ENCODE results near the gene GPR62.

The GPR62 gene

DNA sequence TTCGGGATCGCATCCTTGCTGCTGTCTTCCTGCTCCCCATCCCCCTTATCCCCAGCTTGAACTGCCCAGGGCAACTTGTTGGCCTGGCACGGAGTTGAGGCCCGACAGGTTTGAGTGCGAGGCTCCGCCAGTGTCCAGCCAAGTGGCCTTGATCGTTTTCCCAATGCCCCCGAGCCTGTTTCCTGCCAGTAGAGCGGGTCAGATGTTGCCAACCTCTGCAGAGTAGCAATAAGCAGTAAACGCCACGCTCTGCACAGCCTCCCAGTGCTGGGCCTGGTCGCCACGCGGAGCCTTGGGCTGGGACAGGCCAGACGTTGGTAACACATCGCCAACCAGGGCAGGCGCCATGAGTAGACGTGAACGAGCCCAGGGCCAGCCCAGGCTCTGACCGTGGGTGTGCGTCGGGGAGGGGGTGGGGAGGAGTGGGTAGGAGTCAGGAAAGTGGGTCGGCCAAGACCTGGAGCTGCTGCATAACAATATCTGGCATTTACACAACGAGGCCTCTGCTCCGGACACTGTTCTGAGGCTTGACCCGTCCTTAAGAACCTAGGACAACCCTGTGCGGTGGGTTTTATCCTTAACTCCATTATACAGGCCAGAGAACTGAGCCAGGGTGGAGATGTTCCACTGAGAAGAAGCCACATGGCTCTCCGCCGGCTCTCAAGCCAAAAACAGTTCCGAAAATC lies 19.2 kb downstream of the GPR62 start:
- no peak for DNase-seq (ENCODE audit: low read depth)
- peak overlapping the region; percentile 53 for H3K4me3 ChIP-seq (ENCODE audit: control insufficient read depth, low read depth, low read length)
- TF ChIP-seq, protein P1, sequence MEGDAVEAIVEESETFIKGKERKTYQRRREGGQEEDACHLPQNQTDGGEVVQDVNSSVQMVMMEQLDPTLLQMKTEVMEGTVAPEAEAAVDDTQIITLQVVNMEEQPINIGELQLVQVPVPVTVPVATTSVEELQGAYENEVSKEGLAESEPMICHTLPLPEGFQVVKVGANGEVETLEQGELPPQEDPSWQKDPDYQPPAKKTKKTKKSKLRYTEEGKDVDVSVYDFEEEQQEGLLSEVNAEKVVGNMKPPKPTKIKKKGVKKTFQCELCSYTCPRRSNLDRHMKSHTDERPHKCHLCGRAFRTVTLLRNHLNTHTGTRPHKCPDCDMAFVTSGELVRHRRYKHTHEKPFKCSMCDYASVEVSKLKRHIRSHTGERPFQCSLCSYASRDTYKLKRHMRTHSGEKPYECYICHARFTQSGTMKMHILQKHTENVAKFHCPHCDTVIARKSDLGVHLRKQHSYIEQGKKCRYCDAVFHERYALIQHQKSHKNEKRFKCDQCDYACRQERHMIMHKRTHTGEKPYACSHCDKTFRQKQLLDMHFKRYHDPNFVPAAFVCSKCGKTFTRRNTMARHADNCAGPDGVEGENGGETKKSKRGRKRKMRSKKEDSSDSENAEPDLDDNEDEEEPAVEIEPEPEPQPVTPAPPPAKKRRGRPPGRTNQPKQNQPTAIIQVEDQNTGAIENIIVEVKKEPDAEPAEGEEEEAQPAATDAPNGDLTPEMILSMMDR (IDR thresholded peaks at IDR 0.05; ENCODE audit: control insufficient read depth, insufficient read depth, low read depth, low read length, missing control alignments): no peak

DNA sequence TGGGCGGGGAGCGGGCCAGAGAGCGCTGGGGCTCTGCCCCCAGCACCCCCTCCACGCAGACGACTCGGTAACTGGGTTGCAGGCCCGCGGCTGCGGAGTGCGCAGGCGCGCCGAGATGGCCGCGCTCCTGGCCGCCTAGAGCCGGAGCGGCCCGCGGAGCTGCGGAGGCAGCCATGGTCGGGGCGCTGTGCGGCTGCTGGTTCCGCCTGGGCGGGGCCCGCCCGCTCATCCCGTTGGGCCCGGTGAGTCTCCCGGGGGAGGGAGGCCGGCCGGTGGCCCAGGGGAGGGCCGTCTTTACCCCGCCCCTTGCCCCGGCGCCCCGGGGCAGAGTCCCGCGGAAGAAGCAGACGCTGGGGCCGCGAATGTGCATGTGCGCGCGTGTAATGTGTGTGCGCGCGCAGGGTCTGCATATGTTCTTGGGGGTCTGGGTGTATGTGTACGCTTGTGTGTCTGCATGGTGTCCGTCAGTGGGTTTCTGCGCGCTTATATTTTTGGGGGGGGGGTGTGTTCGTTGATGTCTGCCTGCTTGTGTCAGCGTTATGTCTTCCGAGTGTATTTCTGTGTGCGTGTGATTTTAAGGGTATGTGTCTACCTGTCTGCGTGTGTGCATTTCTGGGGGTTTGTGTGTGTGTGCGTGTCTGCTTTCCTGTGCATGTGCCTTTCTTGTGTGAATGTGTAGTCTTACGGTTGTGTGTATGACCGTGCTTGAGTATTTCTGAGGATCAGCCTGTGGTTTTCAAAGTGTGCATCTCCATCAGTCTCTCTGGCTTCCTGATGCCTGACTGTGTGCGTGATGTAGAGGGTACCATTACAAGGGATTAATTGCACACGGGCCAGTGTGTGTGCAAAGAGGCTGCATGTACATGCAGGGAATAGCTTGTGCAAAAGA lies 20.0 kb downstream of the GPR62 start, which contains the start of gene ABHD14A:
Gene ABHD14A, plus strand, starts transcription at position 102 of the 889 bp plus-strand sequence. Its CDS starts 72 bp downstream, at position 174.
- TF ChIP-seq, protein P1 (IDR thresholded peaks at IDR 0.05; ENCODE audit: control insufficient read depth, insufficient read depth, low read depth, low read length, missing control alignments): no peak
- H3K4me3 ChIP-seq (ENCODE audit: control insufficient read depth, low read depth, low read length): peak within 1 kb of the TSS; percentile 93

DNA sequence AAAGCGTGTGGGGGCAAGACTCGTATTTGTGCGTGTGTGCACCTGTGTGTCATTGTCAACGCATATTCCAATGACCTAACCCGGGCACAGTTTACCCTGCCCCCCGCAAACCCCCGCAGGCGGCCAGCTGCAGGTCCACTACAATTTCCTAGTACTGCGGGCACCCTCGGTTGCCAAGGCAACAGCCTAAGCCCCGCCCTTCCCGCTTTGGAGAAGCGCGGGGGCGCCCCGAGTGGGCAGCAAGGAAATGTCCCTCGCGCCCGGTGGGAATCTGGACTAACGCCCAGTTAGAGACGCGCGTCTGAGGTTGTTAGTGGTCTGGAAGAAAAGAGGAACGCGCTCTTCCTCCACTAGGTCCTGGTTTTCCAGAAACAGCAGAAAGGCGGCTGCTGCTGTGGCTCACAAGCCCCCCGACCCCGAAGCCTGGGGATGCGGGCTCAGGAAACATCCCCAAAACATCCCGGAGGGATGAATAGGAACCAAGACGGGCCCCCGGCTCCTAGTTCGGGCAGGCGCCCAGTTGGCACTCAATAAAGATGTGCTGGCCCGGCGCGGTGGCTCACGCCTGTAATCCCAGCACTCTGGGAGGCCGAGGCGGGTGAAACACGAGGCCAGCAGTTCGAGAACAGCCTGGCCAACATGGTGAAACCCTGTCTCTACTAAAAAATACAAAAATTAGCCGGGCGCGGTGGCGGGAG lies 20.8 kb downstream of the GPR62 start:
- TF ChIP-seq, protein P1 (IDR thresholded peaks at IDR 0.05; ENCODE audit: control insufficient read depth, insufficient read depth, low read depth, low read length, missing control alignments): no peak
- DNase-seq (ENCODE audit: low read depth): peak; percentile 7
- peak overlapping the region; percentile 0; the same call in 1 of the 2 replicates for H3K4me3 ChIP-seq (ENCODE audit: control insufficient read depth, low read depth, low read length)

More for the DNA sequence above, 20.0 kb downstream of the GPR62 start, which contains the start of gene ABHD14A:
- DNase-seq (ENCODE audit: low read depth): no peak

DNA sequence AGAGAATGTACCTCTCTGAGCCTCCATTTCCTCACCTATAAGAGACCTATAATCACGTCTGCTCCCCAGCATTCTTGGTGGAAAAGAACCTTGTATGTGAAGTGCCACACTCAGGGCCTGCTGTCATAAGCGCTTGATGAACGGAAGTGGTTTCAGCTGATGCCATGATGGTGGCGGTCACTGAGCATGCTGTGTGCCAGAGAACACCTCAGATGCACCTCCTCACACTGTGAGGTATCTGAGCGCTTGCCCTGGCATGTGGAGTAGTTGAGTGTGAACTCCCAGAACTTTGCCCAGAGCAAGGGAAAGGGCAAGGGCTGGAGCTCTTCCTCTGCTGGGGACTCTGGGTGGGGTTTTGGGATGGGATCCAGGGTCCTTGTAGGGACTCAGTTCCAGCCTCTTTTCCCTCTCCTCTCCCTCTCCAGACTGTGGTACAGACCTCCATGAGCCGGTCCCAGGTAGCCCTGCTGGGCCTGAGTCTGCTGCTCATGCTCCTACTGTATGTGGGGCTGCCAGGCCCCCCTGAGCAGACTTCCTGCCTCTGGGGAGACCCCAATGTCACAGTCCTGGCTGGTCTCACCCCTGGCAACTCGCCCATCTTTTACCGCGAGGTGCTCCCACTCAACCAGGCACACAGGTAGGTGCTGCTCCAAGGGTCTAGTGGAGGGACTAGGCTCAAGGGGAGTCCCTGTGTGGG lies 22.4 kb downstream of the GPR62 start:
- no peak for DNase-seq (ENCODE audit: low read depth)
- no peak overlapping the region for H3K4me3 ChIP-seq (ENCODE audit: control insufficient read depth, low read depth, low read length)
- TF ChIP-seq, protein P1 (IDR thresholded peaks at IDR 0.05; ENCODE audit: control insufficient read depth, insufficient read depth, low read depth, low read length, missing control alignments): no peak

DNA sequence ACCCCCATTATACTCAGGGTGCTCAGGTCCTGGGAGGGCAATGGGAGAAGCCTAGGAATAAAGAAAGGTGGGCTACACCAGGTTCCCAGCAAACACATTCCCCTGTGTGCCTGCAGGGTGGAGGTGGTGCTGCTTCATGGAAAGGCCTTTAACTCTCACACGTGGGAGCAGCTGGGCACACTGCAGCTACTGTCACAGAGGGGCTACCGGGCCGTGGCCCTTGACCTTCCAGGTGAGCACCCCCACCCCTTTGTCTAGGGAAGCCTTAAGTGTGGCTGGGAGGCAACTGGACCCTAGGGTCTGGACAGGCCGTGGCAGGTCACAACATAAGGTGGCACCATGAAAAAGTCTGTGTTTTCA lies 22.9 kb downstream of the GPR62 start:
- H3K4me3 ChIP-seq (ENCODE audit: control insufficient read depth, low read depth, low read length): no peak overlapping the region
- TF ChIP-seq, protein P1 (IDR thresholded peaks at IDR 0.05; ENCODE audit: control insufficient read depth, insufficient read depth, low read depth, low read length, missing control alignments): no peak
- DNase-seq (ENCODE audit: low read depth): no peak

DNA sequence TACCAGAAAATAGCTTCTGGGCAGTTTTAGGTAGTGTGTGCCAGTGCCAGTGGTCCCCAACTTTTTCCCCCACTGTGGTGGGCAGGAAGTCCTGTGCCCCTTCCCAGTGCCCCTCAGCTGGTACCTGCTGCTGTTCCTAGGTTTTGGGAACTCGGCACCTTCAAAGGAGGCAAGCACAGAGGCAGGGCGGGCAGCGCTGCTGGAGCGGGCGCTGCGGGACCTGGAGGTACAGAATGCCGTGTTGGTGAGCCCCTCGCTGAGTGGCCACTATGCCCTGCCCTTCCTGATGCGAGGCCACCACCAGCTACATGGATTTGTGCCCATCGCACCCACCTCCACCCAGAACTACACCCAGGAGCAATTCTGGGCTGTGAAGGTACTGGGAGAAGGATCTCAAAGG lies 25.1 kb downstream of the GPR62 start:
- DNase-seq (ENCODE audit: low read depth): no peak
- H3K4me3 ChIP-seq (ENCODE audit: control insufficient read depth, low read depth, low read length): no peak overlapping the region
- TF ChIP-seq, protein P1 (IDR thresholded peaks at IDR 0.05; ENCODE audit: control insufficient read depth, insufficient read depth, low read depth, low read length, missing control alignments): no peak

All from AG09309 (cell line).